Peyer's patch (tissue), 4 donors: Measurements from ENCODE around the gene TRIM13. TPM values are rescaled to one million over a fixed set of nuclear protein-coding genes. Genes with fewer than 3 reads are reported as not detected.

Experiments used
- DNase-seq, 3 donors: peaks; one replicate each; pipeline ENCODE4 v3.0.0-alpha.2; 2017 to 2019
- H3K27ac ChIP-seq, 4 donors: fragments of 200-600 bp; sonication (generic); one replicate each; pipeline ENCODE4 v1.5.1; 2016 to 2019
- H3K27me3 ChIP-seq, 2 donors: fragments of 200-600 bp; sonication (generic); one replicate each; pipeline ENCODE4 v1.5.1; 2019
- H3K36me3 ChIP-seq, 3 donors: fragments of 200-600 bp; sonication (generic); one replicate each; pipeline ENCODE4 v1.5.1; 2016 to 2019
- H3K4me1 ChIP-seq, 4 donors: fragments of 200-600 bp; sonication (generic); one replicate each; pipeline ENCODE4 v1.5.1; 2016 to 2019
- H3K4me3 ChIP-seq, 4 donors: fragments of 200-600 bp; sonication (generic); 1 replicate in 3 of 4; 2 replicates in 1 of 4; pipeline ENCODE4 v1.5.1; 2016 to 2019; ENCODE audit warnings: mild to moderate bottlenecking in 1 of 4
- H3K9me3 ChIP-seq, 4 donors: fragments of 200-600 bp; sonication (generic); one replicate each; pipeline ENCODE4 v1.5.1; 2016 to 2019; ENCODE audit warnings: mild to moderate bottlenecking in 1 of 4
- POLR2A ChIP-seq, 2 donors: fragments of 450-650 bp; IDR thresholded peaks; one replicate each; pipeline ENCODE4 v1.5.1; 2017; ENCODE audit warnings: antibody characterized with exemption in 2 of 2, mild to moderate bottlenecking in 2 of 2, moderate library complexity in 2 of 2
- total RNA-seq, 4 donors: library from RNA; depleted of rRNA; stranded (reverse); fragments of >200 nt; gene quantifications; one replicate each; pipeline ENCODE4 v1.1.0, GENCODE V29; 2016
- TF ChIP-seq, protein P1 (sequence below), 6 experiments: fragments of 450-650 bp in 4 of 6; fragments of 200-600 bp in 2 of 6; sonication (generic) in 1 of 6; IDR thresholded peaks; one replicate each; pipeline ENCODE4 v1.5.1; 2017 to 2019; ENCODE audit warnings: antibody characterized with exemption in 6 of 6, mild to moderate bottlenecking in 3 of 6, moderate library complexity in 1 of 6

TRIM13 gene
- total RNA-seq, 4 donors from 2014 or later = 11.4 to 16.8 (median 15.1) TPM

DNA sequence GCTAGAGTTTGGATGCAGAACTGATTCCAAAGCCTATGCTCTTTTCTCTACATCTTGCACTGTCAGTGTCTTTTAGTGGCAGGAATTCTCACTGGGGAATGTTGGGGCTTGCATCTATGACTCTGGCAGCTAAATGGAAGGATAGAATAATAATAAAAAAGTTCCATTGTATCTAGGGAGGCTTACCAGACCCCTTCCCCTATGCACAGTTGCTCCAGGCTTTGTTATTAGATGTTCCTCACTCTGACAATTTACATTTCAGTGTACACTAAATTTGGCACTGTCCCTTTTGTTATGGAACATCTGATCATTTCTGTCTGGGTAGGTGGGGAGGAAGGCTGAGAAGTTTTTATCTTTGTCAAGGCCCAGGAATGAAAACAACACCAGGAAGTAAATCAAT is 3.7 kb upstream of the TRIM13 start:
- Histone ChIP-seq H3K4me3 (no peak overlapping the region), H3K27me3 (no peaks in the 10 kb centered on the region), H3K27ac (no peak overlapping the region), H3K9me3 (no peaks in the 10 kb centered on the region), H3K36me3 (no peaks in the 10 kb centered on the region), H3K4me1 (peaks cover 0 to 5% (median under 1%) of the 10 kb centered on the region in 4 donors)
- no peak for TF ChIP-seq POLR2A (IDR thresholded peaks at IDR 0.05)
- TF ChIP-seq, protein P1, sequence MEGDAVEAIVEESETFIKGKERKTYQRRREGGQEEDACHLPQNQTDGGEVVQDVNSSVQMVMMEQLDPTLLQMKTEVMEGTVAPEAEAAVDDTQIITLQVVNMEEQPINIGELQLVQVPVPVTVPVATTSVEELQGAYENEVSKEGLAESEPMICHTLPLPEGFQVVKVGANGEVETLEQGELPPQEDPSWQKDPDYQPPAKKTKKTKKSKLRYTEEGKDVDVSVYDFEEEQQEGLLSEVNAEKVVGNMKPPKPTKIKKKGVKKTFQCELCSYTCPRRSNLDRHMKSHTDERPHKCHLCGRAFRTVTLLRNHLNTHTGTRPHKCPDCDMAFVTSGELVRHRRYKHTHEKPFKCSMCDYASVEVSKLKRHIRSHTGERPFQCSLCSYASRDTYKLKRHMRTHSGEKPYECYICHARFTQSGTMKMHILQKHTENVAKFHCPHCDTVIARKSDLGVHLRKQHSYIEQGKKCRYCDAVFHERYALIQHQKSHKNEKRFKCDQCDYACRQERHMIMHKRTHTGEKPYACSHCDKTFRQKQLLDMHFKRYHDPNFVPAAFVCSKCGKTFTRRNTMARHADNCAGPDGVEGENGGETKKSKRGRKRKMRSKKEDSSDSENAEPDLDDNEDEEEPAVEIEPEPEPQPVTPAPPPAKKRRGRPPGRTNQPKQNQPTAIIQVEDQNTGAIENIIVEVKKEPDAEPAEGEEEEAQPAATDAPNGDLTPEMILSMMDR (IDR thresholded peaks at IDR 0.05) = no peak
- no peak for DNase-seq

DNA sequence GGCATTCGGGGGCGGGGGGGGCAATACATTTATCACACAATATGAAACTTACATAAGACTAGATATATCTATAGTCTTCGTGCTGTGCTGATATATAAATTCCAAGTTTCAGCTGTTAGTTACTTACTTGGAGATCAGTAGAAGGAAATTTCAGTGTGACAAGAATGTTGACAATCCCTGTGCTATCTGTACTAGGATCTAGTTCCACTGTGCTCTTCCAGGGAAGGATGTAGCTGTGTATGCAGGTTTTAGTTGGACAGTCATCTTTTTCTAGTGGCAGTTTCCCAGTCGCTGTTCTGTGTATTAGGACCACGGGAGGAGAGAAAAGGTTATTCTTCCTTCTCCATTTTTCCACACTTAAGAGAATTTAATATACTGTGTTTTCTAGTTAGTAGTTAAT is 3.2 kb upstream of the TRIM13 start:
- H3K4me1 ChIP-seq = peaks cover 3 to 10% (median 6%) of the 10 kb centered on the region in 4 donors
- TF ChIP-seq POLR2A (IDR thresholded peaks at IDR 0.05) = no peak
- TF ChIP-seq, protein P1 (IDR thresholded peaks at IDR 0.05) = no peak
- H3K9me3 ChIP-seq = no peaks in the 10 kb centered on the region
- H3K4me3 ChIP-seq = no peak overlapping the region
- H3K27ac ChIP-seq = no peak overlapping the region
- H3K36me3 ChIP-seq = no peaks in the 10 kb centered on the region
- no peak for DNase-seq
- H3K27me3 ChIP-seq = no peaks in the 10 kb centered on the region

DNA sequence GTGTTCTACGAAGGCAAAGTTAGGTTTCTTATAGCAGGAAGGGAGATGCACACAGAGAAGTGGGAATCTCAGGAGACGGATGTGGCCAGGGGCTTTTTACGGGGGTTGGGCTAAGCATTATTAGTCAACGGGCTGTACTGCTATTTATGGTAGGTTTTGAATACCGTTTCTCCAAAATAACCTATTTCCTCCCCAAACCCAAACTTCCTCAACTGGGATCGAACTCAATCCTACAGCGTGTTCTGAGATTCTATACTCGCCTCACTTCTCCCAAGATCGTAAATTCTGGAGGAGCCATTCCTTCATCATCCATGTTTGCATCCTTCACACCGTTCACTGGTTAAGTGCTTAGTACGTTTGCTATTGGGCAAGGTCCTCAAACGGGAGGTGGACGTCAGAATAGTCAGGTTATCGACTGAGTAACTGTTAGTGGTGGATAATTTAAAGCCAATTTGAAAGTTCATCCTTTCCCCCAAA is 1.2 kb upstream of the TRIM13 start:
- TF ChIP-seq POLR2A (IDR thresholded peaks at IDR 0.05) = no peak
- TF ChIP-seq, protein P1 (IDR thresholded peaks at IDR 0.05) = no peak
- H3K9me3 ChIP-seq = no peaks in the 10 kb centered on the region
- H3K27ac ChIP-seq = peak overlapping the region; percentile 95 to 100 (median 100)
- no peaks in the 10 kb centered on the region for H3K27me3 ChIP-seq
- H3K36me3 ChIP-seq = no peaks in the 10 kb centered on the region
- H3K4me3 ChIP-seq = peak overlapping the region; percentile 83 to 89 (median 85)
- peaks cover 6 to 19% (median 9%) of the 10 kb centered on the region in 4 donors for H3K4me1 ChIP-seq
- peak in 1 of 3 donors; percentile 22 for DNase-seq

DNA sequence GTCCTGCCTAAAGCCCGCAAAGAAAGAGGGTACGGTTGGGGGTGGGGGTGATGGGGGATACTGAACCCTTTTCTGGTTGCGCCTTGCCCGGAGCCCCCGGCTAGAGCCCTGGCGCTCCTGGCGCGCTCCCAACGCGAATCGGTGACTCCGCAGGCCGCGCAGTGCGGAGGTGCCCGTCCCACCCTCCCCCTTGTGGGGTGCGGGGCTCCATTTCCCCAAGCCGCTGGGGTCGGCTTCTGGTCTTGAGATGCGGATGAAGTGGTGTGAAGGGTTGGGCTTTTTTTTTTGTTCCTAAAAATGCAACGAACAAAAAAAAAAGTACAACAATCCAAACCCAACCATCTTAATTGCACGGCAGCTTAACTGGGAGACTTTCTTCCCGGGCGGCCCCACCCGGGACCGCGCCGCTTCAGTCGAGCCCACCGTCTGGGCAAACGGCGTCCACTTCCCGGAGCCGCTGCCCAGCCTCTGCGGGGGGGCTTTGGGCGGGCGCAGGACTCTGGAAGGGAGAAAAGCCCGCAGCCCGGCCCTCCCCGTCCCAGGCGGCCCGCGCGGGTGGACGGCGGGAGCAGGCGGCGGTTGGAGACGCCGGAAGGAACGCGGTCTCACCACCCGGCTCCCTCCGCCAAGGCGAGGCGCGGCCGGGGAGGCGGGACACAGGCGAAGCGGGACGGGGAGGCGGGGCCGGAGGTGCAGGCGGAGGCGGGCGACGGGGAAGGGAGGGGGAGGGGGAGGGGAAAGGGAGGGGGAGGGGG is 504 bp upstream of the TRIM13 start:
- Histone ChIP-seq H3K36me3 (no peaks in the 10 kb centered on the region), H3K4me1 (peaks cover 6 to 19% (median 9%) of the 10 kb centered on the region in 4 donors), H3K9me3 (no peaks in the 10 kb centered on the region), H3K4me3 (peak overlapping the region; percentile 83 to 89 (median 85)), H3K27ac (peak overlapping the region; percentile 95 to 100 (median 100)), H3K27me3 (no peaks in the 10 kb centered on the region)
- peak; percentile 76 to 78 for TF ChIP-seq POLR2A (IDR thresholded peaks at IDR 0.05)
- TF ChIP-seq, protein P1 (IDR thresholded peaks at IDR 0.05) = no peak
- DNase-seq = peak; percentile 88 to 96 (median 95)

DNA sequence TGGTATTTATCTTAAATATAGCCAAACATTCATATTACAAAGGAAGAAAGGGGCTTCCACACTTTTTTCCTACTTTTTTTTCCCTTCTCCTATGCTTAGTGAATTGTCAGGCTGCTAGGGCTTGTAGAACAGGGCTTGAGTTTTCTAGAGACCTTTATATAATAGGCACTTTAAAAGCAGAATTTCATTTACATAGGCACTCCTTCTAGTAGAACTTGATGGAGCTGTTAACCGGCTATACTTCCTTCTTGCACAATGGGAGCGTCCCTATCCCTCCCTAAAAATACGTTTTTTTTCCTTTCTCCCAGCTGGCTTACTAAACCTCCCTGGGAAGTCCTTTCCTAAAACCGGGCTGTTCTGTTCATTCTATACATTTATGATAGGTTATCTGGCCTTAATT is 1.1 kb downstream of the TRIM13 start:
- DNase-seq = no peak
- Histone ChIP-seq H3K4me1 (peaks cover 6 to 32% (median 10%) of the 10 kb centered on the region in 4 donors), H3K27ac (peak overlapping the region; percentile 98 to 100 (median 100)), H3K4me3 (peak overlapping the region in 3 of 4 donors; percentile 83 to 90 (median 86)), H3K9me3 (no peaks in the 10 kb centered on the region), H3K36me3 (no peaks in the 10 kb centered on the region), H3K27me3 (no peaks in the 10 kb centered on the region)
- TF ChIP-seq POLR2A (IDR thresholded peaks at IDR 0.05) = no peak
- TF ChIP-seq, protein P1 (IDR thresholded peaks at IDR 0.05) = no peak
